GM19035 (cell line): ENCODE data around the gene GPR157.
"Not testable (repeated sequence)": the region's sequence is repeated elsewhere in the genome, so short reads cannot be mapped to it uniquely, and the experiment has no call there.

Experiments
- ATAC-seq: cut with Tn5 transposase; IDR thresholded peaks from one replicate; pipeline ENCODE4 v1.9.1; 2021; ENCODE audit not compliant: unreplicated experiment

The GPR157 gene

DNA sequence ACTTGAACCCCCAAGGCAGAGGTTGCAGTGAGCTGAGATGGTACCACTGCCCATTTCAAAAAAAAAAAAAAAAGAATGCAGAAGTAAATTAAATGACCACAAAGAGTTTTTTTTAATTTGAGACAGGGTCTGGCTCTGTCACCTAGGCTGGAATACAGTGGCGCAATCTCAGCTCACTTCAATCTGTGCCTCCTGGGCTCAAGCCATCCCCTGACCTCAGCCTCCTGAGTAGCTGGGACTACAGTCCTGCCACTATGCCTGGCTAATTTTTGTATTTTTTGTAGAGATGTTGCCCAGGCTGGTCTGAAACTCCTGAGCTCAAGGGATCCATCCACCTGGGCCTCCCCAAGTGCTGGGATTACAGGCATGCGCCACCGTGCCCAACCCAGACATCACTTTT lies 20.2 kb upstream of the GPR157 start:
- no peak for ATAC-seq

DNA sequence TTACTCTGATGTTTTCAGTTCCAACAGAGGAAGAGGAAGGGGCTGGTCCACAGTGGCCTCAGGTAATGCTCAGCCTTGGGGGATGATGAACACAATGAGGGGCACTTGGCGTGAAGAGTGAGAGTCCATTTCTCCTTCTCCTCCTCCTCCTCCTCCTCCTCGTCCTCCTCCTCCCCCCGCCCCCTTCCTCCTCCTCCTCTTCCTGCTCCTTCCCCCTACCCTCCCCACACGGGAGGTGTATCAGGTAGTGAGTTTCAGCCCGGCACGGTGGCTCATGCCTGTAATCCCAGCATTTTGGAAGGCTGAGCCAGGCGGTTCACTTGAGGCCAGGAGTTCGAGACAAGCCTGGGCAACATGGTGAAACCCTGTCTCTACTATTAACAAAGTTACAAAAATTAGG lies 17.3 kb upstream of the GPR157 start:
- ATAC-seq: no peak

DNA sequence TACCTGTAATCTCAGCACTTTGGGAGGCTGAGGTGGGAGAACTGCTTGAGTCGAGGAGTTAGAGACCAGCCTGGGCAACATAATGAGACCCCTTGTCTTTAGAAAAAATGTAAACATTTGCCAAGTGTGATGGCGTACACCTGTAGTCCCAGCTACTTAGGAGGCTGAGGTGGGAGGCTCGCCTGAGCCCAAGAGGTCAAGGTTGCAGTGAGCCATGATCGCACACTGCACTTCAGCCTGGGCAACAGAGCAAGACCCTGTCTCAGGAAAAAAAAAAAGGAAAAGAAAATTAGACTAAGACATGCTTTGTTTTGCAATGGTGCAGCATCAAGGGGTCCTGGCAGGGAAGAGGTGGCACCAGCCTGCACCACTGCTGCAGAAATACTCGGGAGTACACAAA lies 16.8 kb upstream of the GPR157 start:
- no peak for ATAC-seq

DNA sequence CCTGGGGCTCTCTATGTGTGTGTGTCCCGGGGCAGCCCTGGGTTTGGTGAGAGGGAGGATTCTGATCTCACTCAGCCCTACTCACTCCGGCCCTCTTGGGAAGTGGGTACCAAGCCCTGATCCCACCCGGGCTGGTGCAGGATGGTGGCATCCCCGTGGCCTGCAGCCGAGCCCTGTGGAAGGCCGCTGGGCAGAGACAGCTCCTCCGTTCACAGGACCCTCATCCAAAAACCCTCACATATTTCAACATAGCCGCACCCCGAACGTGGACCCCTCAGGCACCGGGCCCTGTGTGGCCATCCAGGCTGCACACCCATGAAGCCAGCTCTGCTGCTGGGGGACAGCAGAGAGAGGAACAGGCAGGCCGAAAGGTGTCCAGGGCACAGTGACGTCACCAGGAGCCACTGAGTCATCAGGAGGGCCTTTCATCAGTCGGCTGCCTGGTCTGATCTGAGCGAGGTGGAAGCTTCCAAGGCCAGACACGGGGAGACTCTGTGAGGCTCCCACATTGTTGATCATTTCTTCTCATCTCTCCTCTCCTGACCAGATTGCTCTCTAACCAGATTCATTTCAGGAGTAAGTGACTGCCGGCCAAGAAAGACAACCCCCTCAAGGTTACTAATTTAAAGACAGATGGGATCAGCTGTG lies 16.2 kb upstream of the GPR157 start:
- no peak for ATAC-seq

DNA sequence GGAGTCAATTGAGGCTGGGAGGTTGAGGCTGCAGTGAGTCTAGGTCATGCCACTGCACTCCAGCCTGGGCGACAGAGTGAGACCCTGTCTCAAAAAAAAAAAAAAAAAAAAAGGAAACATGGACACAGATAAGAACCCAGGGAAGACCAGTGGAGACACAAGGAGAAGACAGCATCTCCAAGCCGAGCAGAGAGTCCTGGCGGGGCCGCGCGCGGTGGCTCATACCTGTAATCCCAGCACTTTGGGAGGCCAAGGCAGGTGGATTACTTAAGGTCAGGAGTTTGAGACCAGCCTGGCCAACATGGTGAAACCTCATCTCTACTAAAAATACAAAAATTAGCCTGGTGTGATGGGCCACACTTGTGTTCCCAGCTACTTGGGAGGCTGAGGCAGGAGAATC lies 15.6 kb upstream of the GPR157 start:
- ATAC-seq: not testable (repeated sequence)

GRCh38 chr1:9143250-9143649 lies 14.3 kb upstream of the GPR157 start:
- no peak for ATAC-seq

GRCh38 chr1:9139930-9140329 lies 11.0 kb upstream of the GPR157 start:
- ATAC-seq: no peak

DNA sequence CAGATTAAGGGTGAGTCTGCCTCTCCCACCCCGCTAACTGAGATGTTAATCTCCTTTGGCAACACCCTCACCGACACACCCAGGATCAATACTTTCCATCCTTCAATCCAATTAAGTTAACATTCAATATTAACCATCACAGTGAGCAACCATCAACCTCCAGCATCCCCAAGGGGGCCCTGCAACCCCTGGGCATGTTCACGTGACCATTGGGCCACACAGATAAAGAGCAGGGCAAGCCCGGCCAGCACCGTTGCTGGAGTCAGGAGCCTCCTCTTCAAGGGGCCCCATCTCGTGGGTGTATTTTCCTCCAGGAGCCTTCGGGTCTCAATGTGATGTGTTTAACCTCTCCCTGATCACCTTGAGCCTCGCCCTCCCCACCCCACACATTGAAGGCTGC lies 8.0 kb upstream of the GPR157 start:
- ATAC-seq: no peak

DNA sequence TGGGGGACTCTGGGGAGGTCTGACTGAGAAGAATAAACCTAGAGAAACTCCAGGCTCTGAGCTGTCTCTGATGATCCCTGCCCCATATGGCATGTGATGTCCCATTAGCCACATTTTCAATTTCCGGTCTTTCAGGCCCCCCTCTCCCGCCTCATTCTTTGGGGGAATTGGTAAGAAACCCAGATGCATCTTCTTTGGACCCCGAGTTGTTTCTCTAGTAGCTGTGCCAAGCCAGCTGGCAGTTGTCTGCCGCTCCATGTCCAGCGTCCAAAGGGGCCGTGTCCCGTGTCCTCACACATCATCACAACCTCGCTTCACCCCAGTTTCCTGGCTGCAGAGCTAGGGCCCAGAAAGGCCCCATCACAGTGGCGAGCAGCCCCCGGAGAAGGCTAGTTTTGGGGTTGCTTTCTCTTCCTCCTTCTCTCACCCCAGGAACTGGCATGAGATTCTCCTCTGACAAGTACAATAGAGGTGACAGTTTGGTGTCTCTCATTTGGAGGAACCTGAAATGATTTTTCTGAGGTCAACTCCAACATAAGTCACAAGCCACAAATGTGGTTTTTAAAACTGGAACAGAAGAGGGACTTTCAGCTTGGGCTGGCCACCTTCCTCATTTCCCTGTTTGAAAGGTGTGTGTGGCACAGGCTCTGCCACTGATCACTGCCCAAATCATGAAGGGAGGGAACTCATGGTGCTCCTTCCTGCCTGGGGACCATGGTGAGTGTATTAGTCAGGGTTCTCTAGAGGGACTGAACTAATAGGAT lies 6.4 kb upstream of the GPR157 start:
- no peak for ATAC-seq

- ATAC-seq: no peak
Observed at GRCh38 chr1:9133870-9134585, 5.1 kb upstream of the GPR157 start.

GRCh38 chr1:9129266-9130041 lies 552 bp upstream of the GPR157 start:
- ATAC-seq: peak; percentile 61

GRCh38 chr1:9128166-9128519 lies 759 bp downstream of the GPR157 start:
- ATAC-seq: no peak

- ATAC-seq: no peak
Observed at GRCh38 chr1:9127395-9128165, 1.3 kb downstream of the GPR157 start.

DNA sequence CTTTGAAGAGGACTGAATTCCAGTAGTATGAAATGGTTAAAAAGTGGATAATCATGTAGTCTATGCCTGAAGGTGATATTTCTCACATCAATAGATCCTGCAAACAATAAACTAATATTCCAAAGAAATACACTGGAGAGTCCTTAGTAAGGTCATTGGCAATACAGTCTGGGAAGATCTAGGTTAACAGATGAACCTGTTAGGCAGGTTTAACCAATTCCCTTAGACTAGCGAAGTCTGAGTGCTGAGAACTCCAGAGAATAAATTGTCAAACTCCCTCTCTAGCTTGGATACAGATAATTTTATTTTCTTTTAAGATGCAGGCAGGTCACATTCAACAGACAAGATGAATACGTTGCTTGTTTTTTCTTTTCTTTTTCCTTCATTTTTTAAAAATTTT lies 2.4 kb downstream of the GPR157 start:
- ATAC-seq: no peak

DNA sequence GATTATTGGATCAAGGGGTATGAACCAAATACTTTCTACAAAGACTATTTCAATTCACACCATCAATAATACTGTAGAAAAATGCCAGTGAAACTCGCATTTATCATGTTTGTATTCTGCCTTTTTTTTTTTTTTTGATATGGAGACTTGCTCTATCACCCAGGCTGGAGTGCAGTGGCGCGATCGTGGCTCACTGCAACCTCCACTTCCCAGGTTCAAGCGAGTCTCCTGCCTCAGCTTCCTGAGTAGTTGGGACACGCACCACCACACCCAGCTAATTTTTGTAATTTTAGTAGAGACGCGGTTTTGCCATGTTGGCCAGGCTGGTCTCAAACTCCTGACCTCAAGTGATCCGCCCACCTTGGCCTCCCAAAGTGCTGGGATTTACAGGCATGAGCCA lies 3.1 kb downstream of the GPR157 start:
- not testable (repeated sequence) for ATAC-seq

- ATAC-seq: no peak
Observed at GRCh38 chr1:9125325-9125724, 3.6 kb downstream of the GPR157 start.

DNA sequence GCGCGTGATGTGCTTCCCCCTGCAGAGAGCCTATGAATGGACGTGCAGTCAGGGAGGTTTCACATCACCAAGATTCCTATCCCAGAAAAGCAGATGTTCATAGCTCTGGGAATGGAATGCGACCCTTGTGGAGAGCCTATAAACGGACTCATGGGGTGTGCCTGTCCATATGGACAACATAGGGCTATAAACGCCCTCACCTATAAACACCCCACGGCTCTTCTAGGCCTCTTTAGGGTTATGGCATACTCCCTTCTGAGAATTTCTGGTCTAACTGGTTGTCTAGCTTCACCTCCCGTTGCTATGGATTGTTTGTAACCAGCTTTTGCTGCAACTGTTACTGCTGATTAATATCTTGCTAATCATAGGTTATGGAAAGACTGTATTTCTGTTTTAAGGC lies 4.5 kb downstream of the GPR157 start:
- not testable (repeated sequence) for ATAC-seq

DNA sequence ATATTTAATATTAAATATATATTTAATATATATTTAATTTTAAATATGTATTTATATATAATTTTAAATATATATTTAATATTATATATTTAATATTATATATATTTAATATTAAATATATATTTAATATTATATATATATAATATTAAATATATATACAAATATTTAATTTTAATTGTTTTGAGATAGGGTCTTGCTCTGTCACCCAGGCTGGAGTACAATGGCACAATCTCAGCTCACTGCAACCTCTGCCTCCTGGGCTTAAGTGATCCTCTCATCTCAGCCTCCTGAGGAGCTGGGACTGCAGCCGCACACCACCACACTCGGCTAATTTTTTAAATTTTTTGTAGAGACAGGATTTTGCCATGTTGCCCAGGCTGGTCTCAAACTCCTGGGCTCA lies 5.2 kb downstream of the GPR157 start:
- ATAC-seq: not testable (repeated sequence)

DNA sequence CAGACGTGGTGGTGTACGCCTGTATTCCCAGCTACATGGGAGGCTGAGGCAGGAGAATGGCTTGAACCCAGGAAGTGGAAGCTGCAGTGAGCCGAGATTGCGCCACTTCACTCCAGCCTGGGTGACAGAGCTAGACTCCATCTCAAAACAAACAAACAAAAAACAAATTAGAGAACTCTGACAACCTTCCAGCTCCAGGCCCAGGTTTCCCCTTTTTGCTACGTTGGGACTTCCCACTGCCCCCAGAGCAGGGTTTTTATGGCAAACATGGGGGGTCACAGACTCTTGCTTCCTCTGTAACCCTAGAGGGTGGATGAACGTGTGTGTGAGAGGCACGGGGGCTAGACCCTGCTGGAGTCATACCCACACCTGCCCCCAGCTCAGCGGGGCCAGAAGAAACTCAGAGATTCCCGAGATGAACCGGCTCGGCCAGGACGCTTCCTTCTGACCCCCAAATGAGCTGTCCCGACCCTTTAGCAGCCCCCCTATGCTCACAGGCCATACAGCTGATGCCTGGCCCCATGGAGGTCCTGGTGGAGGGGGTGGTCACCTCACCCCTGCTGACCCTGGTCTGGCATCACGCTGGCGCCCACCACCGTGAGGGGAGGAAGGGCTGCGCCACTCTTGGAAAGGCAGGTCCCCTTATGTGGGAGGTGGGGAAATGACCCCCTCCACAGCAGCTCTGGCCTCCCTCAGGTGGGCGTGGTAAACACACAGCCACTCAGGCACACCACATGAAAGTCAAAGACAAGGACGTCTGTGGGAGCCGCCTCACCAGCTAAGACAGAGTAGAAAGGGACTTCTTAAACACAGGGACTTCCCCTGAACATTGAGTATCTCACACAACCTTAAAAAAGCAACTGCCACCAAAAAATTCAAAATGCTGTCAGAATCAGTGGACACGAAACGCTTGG lies 7.1 kb downstream of the GPR157 start:
- ATAC-seq: peak; percentile 78
